LNCAP (cell line): ENCODE results near the gene EVI2A.

Source experiments
- CTCF ChIP-seq: fragments of 450-650 bp; IDR thresholded peaks from 2 replicates; pipeline ENCODE4 v1.5.1; 2017; ENCODE audit warnings: mild to moderate bottlenecking

EVI2A gene

GRCh38 chr17:31295489-31295871 lies 25.9 kb downstream of the EVI2A start:
- TF ChIP-seq CTCF: no peak

GRCh38 chr17:31294820-31295488 lies 26.5 kb downstream of the EVI2A start:
- TF ChIP-seq CTCF: no peak

- no peak for TF ChIP-seq CTCF
Observed at GRCh38 chr17:31294231-31294630, 27.2 kb downstream of the EVI2A start.

- no peak for TF ChIP-seq CTCF
Observed at GRCh38 chr17:31293581-31293980, 27.8 kb downstream of the EVI2A start.

- TF ChIP-seq CTCF: no peak
Observed at GRCh38 chr17:31291820-31292219, 29.6 kb downstream of the EVI2A start.

- TF ChIP-seq CTCF: no peak
Observed at GRCh38 chr17:31289790-31290189, 31.6 kb downstream of the EVI2A start.

GRCh38 chr17:31286587-31286986 lies 34.8 kb downstream of the EVI2A start:
- TF ChIP-seq CTCF: no peak

GRCh38 chr17:31283841-31284240 lies 37.6 kb downstream of the EVI2A start:
- no peak for TF ChIP-seq CTCF
